Activated CD4-positive, alpha-beta T cell treated with anti-CD3 and anti-CD28 coated beads, Interleukin-2, amount 50 U/mL, for 1 hour (primary cell): Measurements from ENCODE around the gene EFNA5.

Experiments used
- DNase-seq: peaks from one replicate; pipeline ENCODE4 v3.0.0-alpha.2; 2020

The EFNA5 gene

GRCh38 chr5:107636555-107636954 is 34.2 kb downstream of the EFNA5 start:
- DNase-seq = no peak

GRCh38 chr5:107636068-107636467 is 34.7 kb downstream of the EFNA5 start:
- DNase-seq = no peak

- DNase-seq = no peak
Measured at GRCh38 chr5:107634981-107635848, 35.5 kb downstream of the EFNA5 start.

GRCh38 chr5:107633171-107633901 is 37.4 kb downstream of the EFNA5 start:
- DNase-seq = no peak

GRCh38 chr5:107631805-107632362 is 38.9 kb downstream of the EFNA5 start:
- DNase-seq = no peak

GRCh38 chr5:107630184-107630583 is 40.6 kb downstream of the EFNA5 start:
- no peak for DNase-seq

GRCh38 chr5:107624235-107624634 is 46.5 kb downstream of the EFNA5 start:
- DNase-seq = no peak

GRCh38 chr5:107621089-107621488 is 49.6 kb downstream of the EFNA5 start:
- DNase-seq = no peak

- no peak for DNase-seq
Measured at GRCh38 chr5:107619781-107620180, 51.0 kb downstream of the EFNA5 start.

- no peak for DNase-seq
Measured at GRCh38 chr5:107618242-107618641, 52.5 kb downstream of the EFNA5 start.

GRCh38 chr5:107617052-107617451 is 53.7 kb downstream of the EFNA5 start:
- DNase-seq = no peak

GRCh38 chr5:107616213-107616612 is 54.5 kb downstream of the EFNA5 start:
- DNase-seq = no peak

- DNase-seq = no peak
Measured at GRCh38 chr5:107615299-107615817, 55.4 kb downstream of the EFNA5 start.

GRCh38 chr5:107612541-107612940 is 58.2 kb downstream of the EFNA5 start:
- no peak for DNase-seq

GRCh38 chr5:107610798-107611197 is 59.9 kb downstream of the EFNA5 start:
- DNase-seq = no peak

- no peak for DNase-seq
Measured at GRCh38 chr5:107607671-107608345, 62.9 kb downstream of the EFNA5 start.

GRCh38 chr5:107607196-107607595 is 63.5 kb downstream of the EFNA5 start:
- DNase-seq = no peak

- DNase-seq = no peak
Measured at GRCh38 chr5:107605596-107606125, 65.1 kb downstream of the EFNA5 start.

GRCh38 chr5:107604990-107605389 is 65.7 kb downstream of the EFNA5 start:
- DNase-seq = no peak

- no peak for DNase-seq
Measured at GRCh38 chr5:107604146-107604910, 66.4 kb downstream of the EFNA5 start.

GRCh38 chr5:107603349-107603748 is 67.4 kb downstream of the EFNA5 start:
- DNase-seq = no peak

- no peak for DNase-seq
Measured at GRCh38 chr5:107602896-107603295, 67.8 kb downstream of the EFNA5 start.
